ENCODE results near the gene DCC. TPM values are rescaled to one million over a fixed set of nuclear protein-coding genes. Genes with fewer than 3 reads are reported as not detected.

DCC gene
- total and polyA plus RNA-seq, 2 of the 8 experiments (the other 6 are each of a cell fraction or from before 2014, with no cell fraction given) = 0.14 to 1.4 TPM

DNA sequence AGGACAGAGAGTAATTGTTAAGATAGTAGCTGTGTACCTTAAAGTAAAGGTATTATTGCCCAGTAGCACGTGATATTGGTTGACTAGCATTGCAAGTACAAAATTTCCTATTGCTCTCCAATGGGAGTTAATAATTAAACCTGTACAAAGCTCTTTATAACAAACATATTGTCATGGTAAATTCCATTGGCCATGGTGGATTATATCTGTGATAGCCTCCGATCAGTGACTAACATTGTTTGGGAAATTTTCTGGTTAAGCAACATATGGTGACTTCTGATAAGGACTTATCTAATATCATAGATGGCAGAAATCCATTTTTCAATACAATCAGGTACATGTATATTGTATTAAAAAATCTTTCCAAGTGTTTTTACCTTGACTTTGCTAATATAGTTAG, 360.8 kb downstream of the DCC start:
- no peak overlapping the region for H4K8ac ChIP-seq (ENCODE audit: extremely low read depth, insufficient read depth, low read length)
- DNase-seq (ENCODE audit: low read depth in 1 of 2, low spot score in 2 of 2) (no peak), FAIRE-seq (no peak)
- no peaks in the 10 kb centered on the region for H3K4me1 ChIP-seq (replicated peaks in 1 of 4; ENCODE audit: control insufficient read depth in 3 of 4, insufficient read depth in 4 of 4, low read length in 3 of 4)
- H3K36me3 ChIP-seq (ENCODE audit: control insufficient read depth in 2 of 4, insufficient read depth in 4 of 4, low read length in 3 of 4) = no peaks in the 10 kb centered on the region
- H4K20me1 ChIP-seq (replicated peaks in 1 of 2; ENCODE audit: control insufficient read depth in 1 of 2, insufficient read depth in 2 of 2, low read length in 2 of 2) = peaks cover 0 to 3% of the 10 kb centered on the region in 2 experiments
- ChIA-PET CTCF (ENCODE audit: partially characterized antibody) (interaction anchor here (1.0 kb wide), 1 partner anchor 12 kb away, joined by 3 read pairs; no protein-coding TSS in a partner anchor), POLR2A (ENCODE audit: partially characterized antibody) (no interaction called here)
- no peaks in the 10 kb centered on the region for H3K27me3 ChIP-seq (replicated peaks in 1 of 4; ENCODE audit: control insufficient read depth in 3 of 4, extremely low read depth in 1 of 4, insufficient read depth in 3 of 4, low read length in 3 of 4)
- no peak overlapping the region for H3K9ac ChIP-seq (replicated peaks in 1 of 4; ENCODE audit: extremely low read depth in 1 of 4, low read depth in 3 of 4, low read length in 3 of 4)
- H3K23me2 ChIP-seq (ENCODE audit: low read depth, low read length) = no peaks in the 10 kb centered on the region; the same call in 1 of the 2 replicates
- no peak overlapping the region for H4K91ac ChIP-seq (replicated peaks; ENCODE audit: insufficient read length, low read length)
- H3K9me3 ChIP-seq (ENCODE audit: insufficient read depth in 2 of 2, low read depth in 1 of 2, low read length in 1 of 2) = no peaks in the 10 kb centered on the region
- H2AFZ ChIP-seq (ENCODE audit: low read length) = no peak overlapping the region
- no peak overlapping the region for H3K56ac ChIP-seq (replicated peaks; ENCODE audit: insufficient read length, low read depth, low read length)
- no peaks in the 10 kb centered on the region for H3K79me1 ChIP-seq (ENCODE audit: low read depth, low read length)
- no peak overlapping the region for H2BK120ac ChIP-seq (replicated peaks; ENCODE audit: low read depth, low read length)
- H3K4me2 ChIP-seq (ENCODE audit: insufficient read depth in 1 of 2, low read depth in 2 of 2, low read length in 2 of 2) = no peak overlapping the region
- no peak overlapping the region for H2BK20ac ChIP-seq (ENCODE audit: low read length)
- H2AK5ac ChIP-seq (ENCODE audit: low read depth, low read length) = no peak overlapping the region
- no peak overlapping the region for H4K5ac ChIP-seq (ENCODE audit: insufficient read length, low read depth, low read length)
- H3K23ac ChIP-seq (ENCODE audit: insufficient read length) = no peak overlapping the region
- H3K79me2 ChIP-seq (ENCODE audit: control insufficient read depth in 1 of 2, insufficient read depth in 2 of 2, low read length in 2 of 2) = no peaks in the 10 kb centered on the region
- H2BK12ac ChIP-seq (ENCODE audit: low read depth, low read length) = no peak overlapping the region
- H2BK5ac ChIP-seq (ENCODE audit: low read depth, low read length) = no peak overlapping the region
- H3K27ac ChIP-seq (ENCODE audit: low read depth, low read length) = no peak overlapping the region
- H2BK15ac ChIP-seq (ENCODE audit: low read length) = no peak overlapping the region
- WGBS, 2 experiments (ENCODE audit: extremely low coverage in 1 of 2, insufficient coverage in 1 of 2, insufficient read length in 1 of 2, insufficient replicate concordance in 2 of 2, low coverage in 1 of 2, low lambda C conversion rate in 2 of 2, missing lambda C conversion rate in 1 of 2) = 96% methylated on average over 2 of the region's 2 CpGs; no CpG with 5 or more reads in 1 of the 2 experiments
- no peak overlapping the region for H3K4me3 ChIP-seq (ENCODE audit: extremely low read depth in 1 of 4, insufficient read depth in 2 of 4, low read depth in 3 of 4, low read length in 4 of 4)
- no peak overlapping the region for H3K14ac ChIP-seq (ENCODE audit: insufficient read length)
- H3K4ac ChIP-seq (replicated peaks; ENCODE audit: insufficient read length, low read depth, low read length) = no peak overlapping the region
- H3K18ac ChIP-seq (ENCODE audit: extremely low read depth, low read length) = no peak overlapping the region
- TF ChIP-seq RXRA (IDR thresholded peaks at IDR 0.05; ENCODE audit: insufficient read depth, low read depth, low read length) = no peak
- TF ChIP-seq NANOG (IDR thresholded peaks at IDR 0.05; ENCODE audit: insufficient read depth, low read depth, low read length, poor library complexity, severe bottlenecking) = no peak
- TF ChIP-seq CHD1 (IDR thresholded peaks at IDR 0.05; ENCODE audit: low read depth, low read length) = no peak
- TF ChIP-seq RNF2 (IDR thresholded peaks at IDR 0.05; ENCODE audit: borderline replicate concordance, low read depth, low read length, missing control alignments, poor library complexity, severe bottlenecking) = no peak
- no peak for TF ChIP-seq KDM5A (IDR thresholded peaks at IDR 0.05; ENCODE audit: low read length)
- no peak for TF ChIP-seq YY1 (IDR thresholded peaks at IDR 0.05; ENCODE audit: low read depth, low read length)
- TF ChIP-seq TAF7 (optimal IDR thresholded peaks at IDR 0.05; ENCODE audit: borderline replicate concordance, low read depth, low read length) = no peak

Measured in H1 (cell line).